ENCODE results near the gene PSMA1. TPM values are rescaled to one million over a fixed set of nuclear protein-coding genes. Genes with fewer than 3 reads are reported as not detected.

Gene PSMA1
- total RNA-seq, 1 experiment from 2014 or later: 217 TPM

- Histone ChIP-seq H3K27me3 (ENCODE audit: low read length) (no peaks in the 10 kb centered on the region), H4K20me1 (ENCODE audit: insufficient read depth, low read depth, low read length) (peaks cover 6% of the 10 kb centered on the region; the same call in 1 of the 2 replicates), H3K4me1 (ENCODE audit: low read length) (peaks cover 42% of the 10 kb centered on the region)
These were observed 20.0 kb downstream of the PSMA1 start for GRCh38 chr11:14500181-14500651.

GRCh38 chr11:14499560-14500180 lies 20.5 kb downstream of the PSMA1 start, which contains the start of gene COPB1:
TSS of gene COPB1 (minus strand) at chr11:14499811. CDS start at chr11:14498928, 883 bp downstream.
- Histone ChIP-seq H3K4me3 (ENCODE audit: low read length) (peak within 1 kb of the TSS; percentile 98), H3K36me3 (ENCODE audit: insufficient read depth, low read length) (peaks cover 40% of the 10 kb centered on the region), H3K79me2 (ENCODE audit: low read length) (peaks cover 47% of the 10 kb centered on the region), H4K20me1 (ENCODE audit: insufficient read depth, low read depth, low read length) (peaks cover 6% of the 10 kb centered on the region; the same call in 1 of the 2 replicates), H3K9me2 (replicated peaks; ENCODE audit: insufficient read depth, low read length) (no peaks in the 10 kb centered on the region), H3K4me1 (ENCODE audit: low read length) (peaks cover 37% of the 10 kb centered on the region), H2AFZ (ENCODE audit: low read length) (peak within 1 kb of the TSS; percentile 97), H3K27ac (ENCODE audit: low read length) (peak within 1 kb of the TSS; percentile 69), H3K9ac (ENCODE audit: low read length) (peak within 1 kb of the TSS; percentile 82), H3K9me3 (ENCODE audit: low read length) (no peaks in the 10 kb centered on the region), H3K4me2 (ENCODE audit: low read depth, low read length, poor library complexity, severe bottlenecking) (peak within 1 kb of the TSS; percentile 98), H3K27me3 (ENCODE audit: low read length) (no peaks in the 10 kb centered on the region)
- peak; percentile 96 for DNase-seq

More at GRCh38 chr11:14500181-14500651, 20.0 kb downstream of the PSMA1 start:
- H3K9ac ChIP-seq (ENCODE audit: low read length): peak overlapping the region; percentile 82
- H3K9me3 ChIP-seq (ENCODE audit: low read length): no peaks in the 10 kb centered on the region
- DNase-seq: peak; percentile 77
- peaks cover 40% of the 10 kb centered on the region for H3K36me3 ChIP-seq (ENCODE audit: insufficient read depth, low read length)
- peak overlapping the region; percentile 69 for H3K27ac ChIP-seq (ENCODE audit: low read length)
- peak overlapping the region; percentile 98 for H3K4me3 ChIP-seq (ENCODE audit: low read length)
- H3K4me2 ChIP-seq (ENCODE audit: low read depth, low read length, poor library complexity, severe bottlenecking): peak overlapping the region; percentile 98
- H3K79me2 ChIP-seq (ENCODE audit: low read length): peaks cover 42% of the 10 kb centered on the region
- H2AFZ ChIP-seq (ENCODE audit: low read length): peak overlapping the region; percentile 97
- no peaks in the 10 kb centered on the region for H3K9me2 ChIP-seq (replicated peaks; ENCODE audit: insufficient read depth, low read length)

DNA sequence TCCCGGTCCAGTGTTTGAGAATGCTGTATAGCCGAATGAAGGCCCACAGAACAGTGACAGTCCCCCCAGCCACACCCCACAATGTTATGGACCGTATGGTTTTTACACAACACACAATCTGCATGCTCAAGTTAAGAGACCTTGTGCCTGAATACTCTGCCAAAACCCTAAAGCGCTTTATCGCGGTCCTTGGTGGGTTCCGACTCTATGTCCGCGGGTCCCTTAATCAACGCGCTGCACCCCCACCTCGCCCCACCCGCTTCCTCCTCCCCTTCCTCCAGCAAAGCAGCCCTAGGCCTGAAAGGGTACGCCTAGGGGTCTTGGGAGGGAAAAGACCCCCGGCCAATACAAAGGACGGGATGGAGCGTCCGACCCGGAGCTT lies 21.0 kb downstream of the PSMA1 start:
- Histone ChIP-seq H3K4me2 (ENCODE audit: low read depth, low read length, poor library complexity, severe bottlenecking) (peak overlapping the region; percentile 98), H3K27ac (ENCODE audit: low read length) (no peak overlapping the region), H4K20me1 (ENCODE audit: insufficient read depth, low read depth, low read length) (peaks cover 6% of the 10 kb centered on the region; the same call in 1 of the 2 replicates), H3K9ac (ENCODE audit: low read length) (peak overlapping the region; percentile 82), H3K27me3 (ENCODE audit: low read length) (no peaks in the 10 kb centered on the region), H3K36me3 (ENCODE audit: insufficient read depth, low read length) (peaks cover 40% of the 10 kb centered on the region), H3K79me2 (ENCODE audit: low read length) (peaks cover 52% of the 10 kb centered on the region), H3K4me3 (ENCODE audit: low read length) (peak overlapping the region; percentile 98), H3K9me2 (replicated peaks; ENCODE audit: insufficient read depth, low read length) (no peaks in the 10 kb centered on the region), H3K4me1 (ENCODE audit: low read length) (peaks cover 34% of the 10 kb centered on the region), H2AFZ (ENCODE audit: low read length) (no peak overlapping the region), H3K9me3 (ENCODE audit: low read length) (no peaks in the 10 kb centered on the region)
- peak; percentile 64 for DNase-seq

- H3K4me3 ChIP-seq (ENCODE audit: low read length): no peak overlapping the region
- H3K9me3 ChIP-seq (ENCODE audit: low read length): no peaks in the 10 kb centered on the region
- peaks cover 77% of the 10 kb centered on the region for H3K36me3 ChIP-seq (ENCODE audit: insufficient read depth, low read length)
- H3K9ac ChIP-seq (ENCODE audit: low read length): no peak overlapping the region
- peaks cover 10% of the 10 kb centered on the region; the same call in 1 of the 2 replicates for H3K79me2 ChIP-seq (ENCODE audit: low read length)
- DNase-seq: no peak
- no peak overlapping the region for H3K4me2 ChIP-seq (ENCODE audit: low read depth, low read length, poor library complexity, severe bottlenecking)
- no peaks in the 10 kb centered on the region for H4K20me1 ChIP-seq (ENCODE audit: insufficient read depth, low read depth, low read length)
- no peaks in the 10 kb centered on the region for H3K9me2 ChIP-seq (replicated peaks; ENCODE audit: insufficient read depth, low read length)
- H3K4me1 ChIP-seq (ENCODE audit: low read length): no peaks in the 10 kb centered on the region; the same call in 1 of the 2 replicates
- H3K27ac ChIP-seq (ENCODE audit: low read length): peak overlapping the region; percentile 24; the same call in 1 of the 2 replicates
- H3K27me3 ChIP-seq (ENCODE audit: low read length): no peaks in the 10 kb centered on the region
- H2AFZ ChIP-seq (ENCODE audit: low read length): no peak overlapping the region
These were observed 39.5 kb downstream of the PSMA1 start for GRCh38 chr11:14480716-14481115.

DNA sequence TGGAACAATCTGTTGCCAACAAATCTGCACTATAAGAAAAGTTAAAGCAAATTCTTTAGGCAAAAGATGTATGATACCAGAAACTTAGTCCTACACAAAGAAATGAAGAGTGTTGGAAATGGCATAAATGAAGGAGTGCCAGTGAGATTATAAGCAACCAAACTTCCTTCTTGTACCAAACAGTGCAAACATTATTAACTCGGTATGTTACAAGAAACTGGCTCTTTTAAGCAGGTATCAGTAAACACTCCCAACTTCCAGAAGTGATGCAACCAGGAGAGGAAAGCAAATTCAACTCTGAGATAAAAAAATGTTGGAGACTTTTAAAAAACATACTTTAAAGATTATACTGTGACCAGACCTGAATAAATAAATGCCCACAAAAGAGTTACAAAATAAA lies 49.1 kb downstream of the PSMA1 start:
- 0 out of 2 replicates have a peak, but pooled peaks cover 5% of the 10 kb centered on the region for H4K20me1 ChIP-seq (ENCODE audit: insufficient read depth, low read depth, low read length)
- no peaks in the 10 kb centered on the region for H3K9me2 ChIP-seq (replicated peaks; ENCODE audit: insufficient read depth, low read length)
- H3K9ac ChIP-seq (ENCODE audit: low read length): no peak overlapping the region
- no peaks in the 10 kb centered on the region for H3K27me3 ChIP-seq (ENCODE audit: low read length)
- no peaks in the 10 kb centered on the region; the same call in 1 of the 2 replicates for H3K4me1 ChIP-seq (ENCODE audit: low read length)
- H2AFZ ChIP-seq (ENCODE audit: low read length): no peak overlapping the region
- no peak for DNase-seq
- no peaks in the 10 kb centered on the region for H3K9me3 ChIP-seq (ENCODE audit: low read length)
- peaks cover 77% of the 10 kb centered on the region for H3K36me3 ChIP-seq (ENCODE audit: insufficient read depth, low read length)
- H3K4me3 ChIP-seq (ENCODE audit: low read length): no peak overlapping the region
- H3K79me2 ChIP-seq (ENCODE audit: low read length): peaks cover 23% of the 10 kb centered on the region; the same call in 1 of the 2 replicates
- H3K27ac ChIP-seq (ENCODE audit: low read length): no peak overlapping the region
- no peak overlapping the region for H3K4me2 ChIP-seq (ENCODE audit: low read depth, low read length, poor library complexity, severe bottlenecking)

DNA sequence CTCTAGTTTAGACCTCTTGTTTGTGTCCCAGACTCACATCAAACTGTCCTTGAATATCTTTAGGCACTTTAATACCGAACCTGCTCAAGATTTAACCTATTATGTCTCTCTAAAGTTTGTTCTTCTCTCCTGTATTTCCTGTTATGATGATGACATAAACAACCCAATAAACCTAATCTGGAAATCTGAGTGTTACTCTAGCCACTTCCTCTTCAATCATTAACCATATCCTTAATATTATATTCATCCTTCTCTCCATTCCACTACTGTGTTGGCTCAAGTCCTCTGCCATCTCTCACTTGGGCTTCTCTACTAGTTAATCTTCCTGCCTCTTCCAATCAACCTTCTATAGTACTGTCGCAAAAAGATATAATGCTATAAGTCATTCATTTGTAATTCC lies 56.6 kb downstream of the PSMA1 start:
- no peak overlapping the region for H3K9ac ChIP-seq (ENCODE audit: low read length)
- DNase-seq: no peak
- H3K4me3 ChIP-seq (ENCODE audit: low read length): no peak overlapping the region
- no peaks in the 10 kb centered on the region for H3K9me3 ChIP-seq (ENCODE audit: low read length)
- no peaks in the 10 kb centered on the region for H3K27me3 ChIP-seq (ENCODE audit: low read length)
- H3K27ac ChIP-seq (ENCODE audit: low read length): no peak overlapping the region
- peaks cover 19% of the 10 kb centered on the region for H3K79me2 ChIP-seq (ENCODE audit: low read length)
- no peaks in the 10 kb centered on the region for H3K9me2 ChIP-seq (replicated peaks; ENCODE audit: insufficient read depth, low read length)
- no peak overlapping the region for H2AFZ ChIP-seq (ENCODE audit: low read length)
- H4K20me1 ChIP-seq (ENCODE audit: insufficient read depth, low read depth, low read length): no peaks in the 10 kb centered on the region
- H3K4me1 ChIP-seq (ENCODE audit: low read length): no peaks in the 10 kb centered on the region
- peaks cover 81% of the 10 kb centered on the region for H3K36me3 ChIP-seq (ENCODE audit: insufficient read depth, low read length)
- no peak overlapping the region for H3K4me2 ChIP-seq (ENCODE audit: low read depth, low read length, poor library complexity, severe bottlenecking)

GRCh38 chr11:14460147-14460546 lies 60.0 kb downstream of the PSMA1 start:
- Histone ChIP-seq H3K9ac (ENCODE audit: low read length) (no peak overlapping the region), H3K9me3 (ENCODE audit: low read length) (no peaks in the 10 kb centered on the region), H3K4me2 (ENCODE audit: low read depth, low read length, poor library complexity, severe bottlenecking) (no peak overlapping the region), H2AFZ (ENCODE audit: low read length) (no peak overlapping the region), H3K27ac (ENCODE audit: low read length) (no peak overlapping the region), H3K79me2 (ENCODE audit: low read length) (no peaks in the 10 kb centered on the region; the same call in 1 of the 2 replicates), H4K20me1 (ENCODE audit: insufficient read depth, low read depth, low read length) (no peaks in the 10 kb centered on the region), H3K4me3 (ENCODE audit: low read length) (no peak overlapping the region), H3K27me3 (ENCODE audit: low read length) (no peaks in the 10 kb centered on the region), H3K36me3 (ENCODE audit: insufficient read depth, low read length) (peaks cover 59% of the 10 kb centered on the region), H3K9me2 (replicated peaks; ENCODE audit: insufficient read depth, low read length) (no peaks in the 10 kb centered on the region), H3K4me1 (ENCODE audit: low read length) (no peaks in the 10 kb centered on the region)
- DNase-seq: no peak

- H3K9me3 ChIP-seq (ENCODE audit: low read length): no peaks in the 10 kb centered on the region
- no peak overlapping the region for H3K9ac ChIP-seq (ENCODE audit: low read length)
- H4K20me1 ChIP-seq (ENCODE audit: insufficient read depth, low read depth, low read length): no peaks in the 10 kb centered on the region
- H3K79me2 ChIP-seq (ENCODE audit: low read length): no peaks in the 10 kb centered on the region
- no peak overlapping the region for H3K4me3 ChIP-seq (ENCODE audit: low read length)
- H3K27ac ChIP-seq (ENCODE audit: low read length): no peak overlapping the region
- no peak overlapping the region for H3K4me2 ChIP-seq (ENCODE audit: low read depth, low read length, poor library complexity, severe bottlenecking)
- H3K4me1 ChIP-seq (ENCODE audit: low read length): no peaks in the 10 kb centered on the region
- DNase-seq: peak; percentile 36
- H3K27me3 ChIP-seq (ENCODE audit: low read length): no peaks in the 10 kb centered on the region
- H3K36me3 ChIP-seq (ENCODE audit: insufficient read depth, low read length): peaks cover 42% of the 10 kb centered on the region; the same call in 1 of the 2 replicates
- H3K9me2 ChIP-seq (replicated peaks; ENCODE audit: insufficient read depth, low read length): no peaks in the 10 kb centered on the region
- no peak overlapping the region for H2AFZ ChIP-seq (ENCODE audit: low read length)
These were observed 61.8 kb downstream of the PSMA1 start for GRCh38 chr11:14458377-14458776.

All from Karpas-422 (cell line).